Neuronal stem cell (in vitro differentiated cells): ENCODE results near the gene CDK14.

Experiments
- DNase-seq: peaks from one replicate; pipeline ENCODE4 v3.0.0-alpha.2; 2013; ENCODE audit warnings: low spot score
- H2AFZ ChIP-seq: one replicate; pipeline ENCODE4 v1.6.1; 2013; ENCODE audit warnings: mild to moderate bottlenecking, low read length, inconsistent platforms
- H2AK5ac ChIP-seq: 2 replicates; pipeline ENCODE4 v1.6.1; 2013; ENCODE audit warnings: low read depth, mild to moderate bottlenecking, inconsistent platforms, low read length, moderate library complexity, mixed read lengths
- H2BK120ac ChIP-seq: 2 replicates; pipeline ENCODE4 v1.6.1; 2013; ENCODE audit warnings: low read depth, mild to moderate bottlenecking, inconsistent platforms, low read length, moderate library complexity, mixed read lengths
- H2BK12ac ChIP-seq: one replicate; pipeline ENCODE4 v1.6.1; 2013; ENCODE audit warnings: low read length, inconsistent platforms
- H2BK15ac ChIP-seq: 2 replicates; pipeline ENCODE4 v1.6.1; 2013; ENCODE audit warnings: mild to moderate bottlenecking, low read length, inconsistent platforms, mixed read lengths
- H2BK5ac ChIP-seq: one replicate; pipeline ENCODE4 v1.6.1; 2013; ENCODE audit warnings: inconsistent platforms, mild to moderate bottlenecking, low read length, moderate library complexity
- H3K14ac ChIP-seq: one replicate; pipeline ENCODE4 v1.6.1; 2013; ENCODE audit warnings: low read length, inconsistent platforms
- H3K18ac ChIP-seq: 2 replicates; pipeline ENCODE4 v1.6.1; 2013; ENCODE audit warnings: low read length, inconsistent platforms
- H3K23ac ChIP-seq: 2 replicates; pipeline ENCODE4 v1.6.1; 2013; ENCODE audit warnings: low read depth, mild to moderate bottlenecking, mixed read lengths, low read length, inconsistent platforms; ENCODE audit not compliant: poor library complexity
- H3K27ac ChIP-seq: replicated peaks from 3 replicates; pipeline ENCODE4 v1.5.1; 2013; ENCODE audit warnings: low read length, inconsistent platforms
- H3K27me3 ChIP-seq, 3 experiments: 2 replicates each; pipeline ENCODE4 v1.6.1; 2013; ENCODE audit warnings: low read length in 3 of 3, mild to moderate bottlenecking in 2 of 3, inconsistent platforms in 1 of 3, low read depth in 1 of 3, mixed read lengths in 1 of 3, moderate library complexity in 1 of 3; ENCODE audit not compliant: control insufficient read depth in 3 of 3, insufficient read depth in 3 of 3
- H3K36me3 ChIP-seq, 2 donors: replicated peaks in 1 of 2; 2 replicates each; pipeline ENCODE4 v1.6.1; 2013; ENCODE audit warnings: low read length in 2 of 2; ENCODE audit not compliant: control insufficient read depth in 2 of 2, insufficient read depth in 2 of 2
- H3K4ac ChIP-seq: 2 replicates; pipeline ENCODE4 v1.6.1; 2013; ENCODE audit warnings: inconsistent platforms, mild to moderate bottlenecking, low read length, moderate library complexity
- H3K4me1 ChIP-seq, 2 donors: 1 replicate in 1 of 2; 2 replicates in 1 of 2; pipeline ENCODE4 v1.6.1; 2013; ENCODE audit warnings: low read length in 2 of 2, low read depth in 1 of 2; ENCODE audit not compliant: control insufficient read depth in 2 of 2, insufficient read depth in 1 of 2
- H3K4me2 ChIP-seq: one replicate; pipeline ENCODE4 v1.6.1; 2013; ENCODE audit warnings: mild to moderate bottlenecking, low read length, inconsistent platforms; ENCODE audit not compliant: insufficient read depth, poor library complexity, severe bottlenecking
- H3K4me3 ChIP-seq, 2 donors: 2 replicates each; pipeline ENCODE4 v1.5.1; 2013; ENCODE audit warnings: low read length in 2 of 2, mild to moderate bottlenecking in 2 of 2, inconsistent platforms in 1 of 2, moderate library complexity in 1 of 2
- H3K79me1 ChIP-seq: one replicate; pipeline ENCODE4 v1.6.1; 2013; ENCODE audit warnings: low read depth, mild to moderate bottlenecking, inconsistent platforms, low read length, moderate library complexity
- H3K9ac ChIP-seq: one replicate; pipeline ENCODE4 v1.6.1; 2013; ENCODE audit warnings: mild to moderate bottlenecking, low read depth, low read length, inconsistent platforms; ENCODE audit not compliant: poor library complexity
- H3K9me3 ChIP-seq, 2 donors: replicated peaks in 1 of 2; 2 replicates each; pipeline versions ENCODE3 to v1.6.1; 2013; ENCODE audit warnings: low read length in 2 of 2, mild to moderate bottlenecking in 2 of 2, inconsistent platforms in 1 of 2, low read depth in 1 of 2, mixed read lengths in 1 of 2, moderate library complexity in 1 of 2; ENCODE audit not compliant: control insufficient read depth in 2 of 2, insufficient read depth in 1 of 2
- H4K8ac ChIP-seq: one replicate; pipeline ENCODE4 v1.6.1; 2013; ENCODE audit warnings: low read depth, mild to moderate bottlenecking, inconsistent platforms, low read length, moderate library complexity
- H4K91ac ChIP-seq: one replicate; pipeline ENCODE4 v1.6.1; 2013; ENCODE audit warnings: low read length, low read depth, mild to moderate bottlenecking, inconsistent platforms; ENCODE audit not compliant: poor library complexity
- WGBS, 2 donors: extraction: QIAGEN DNeasy Blood & Tissue Kit; methylation state at CpG; one replicate each; pipeline ENCODE4 v1.1.7; 2013; ENCODE audit warnings: missing lambda C conversion rate in 2 of 2, mixed read lengths in 1 of 2; ENCODE audit not compliant: insufficient read length in 2 of 2, insufficient replicate concordance in 1 of 2; ENCODE audit errors: extremely low coverage in 2 of 2; 5-methylcytosine and 5-hydroxymethylcytosine counted together

Gene CDK14

GRCh38 chr7:90968871-90969270, 372.8 kb downstream of the CDK14 start:
- peaks cover 0 to 5% of the 10 kb centered on the region in 2 donors for H3K9me3 ChIP-seq
- H3K36me3 ChIP-seq = no peaks in the 10 kb centered on the region
- no peak overlapping the region for H2BK5ac ChIP-seq
- H2AK5ac ChIP-seq = no peak overlapping the region
- no peak overlapping the region for H3K9ac ChIP-seq
- no peak for DNase-seq
- no peak overlapping the region for H3K4ac ChIP-seq
- H3K14ac ChIP-seq = no peak overlapping the region
- no peak overlapping the region for H4K8ac ChIP-seq
- H3K27me3 ChIP-seq = no peaks in the 10 kb centered on the region
- H4K91ac ChIP-seq = no peak overlapping the region
- H3K79me1 ChIP-seq = no peaks in the 10 kb centered on the region
- no peak overlapping the region for H3K4me2 ChIP-seq
- H2BK12ac ChIP-seq = no peak overlapping the region
- H2AFZ ChIP-seq = no peak overlapping the region
- H3K4me3 ChIP-seq = no peak overlapping the region
- no peak overlapping the region for H3K23ac ChIP-seq
- peaks cover 0 to 5% of the 10 kb centered on the region in 2 donors for H3K4me1 ChIP-seq
- no peak overlapping the region for H2BK120ac ChIP-seq
- no peak overlapping the region for H3K27ac ChIP-seq
- H3K18ac ChIP-seq = no peak overlapping the region
- WGBS, 2 donors = no CpG with 5 or more reads among the region's 4 CpGs
- H2BK15ac ChIP-seq = no peak overlapping the region

GRCh38 chr7:90972906-90973550, 376.9 kb downstream of the CDK14 start:
- Histone ChIP-seq H3K23ac (no peak overlapping the region), H3K27ac (no peak overlapping the region), H2BK5ac (no peak overlapping the region), H3K14ac (no peak overlapping the region), H3K9ac (no peak overlapping the region), H2BK12ac (no peak overlapping the region), H3K4me1 (no peaks in the 10 kb centered on the region), H2BK15ac (no peak overlapping the region), H3K79me1 (no peaks in the 10 kb centered on the region), H3K36me3 (no peaks in the 10 kb centered on the region), H2BK120ac (no peak overlapping the region), H2AK5ac (no peak overlapping the region), H2AFZ (no peak overlapping the region), H3K9me3 (peaks cover 5 to 21% of the 10 kb centered on the region in 2 donors), H3K27me3 (no peaks in the 10 kb centered on the region), H4K8ac (no peak overlapping the region), H3K4me2 (no peak overlapping the region), H3K18ac (no peak overlapping the region), H3K4ac (no peak overlapping the region), H3K4me3 (no peak overlapping the region), H4K91ac (no peak overlapping the region)
- DNase-seq = no peak
- no CpG with 5 or more reads among the region's 4 CpGs for WGBS, 2 donors

- H3K18ac ChIP-seq = no peak overlapping the region
- H2BK12ac ChIP-seq = no peak overlapping the region
- H2AFZ ChIP-seq = no peak overlapping the region
- H3K4me3 ChIP-seq = no peak overlapping the region
- no peak overlapping the region for H2AK5ac ChIP-seq
- H3K79me1 ChIP-seq = no peaks in the 10 kb centered on the region
- no peak overlapping the region for H3K9ac ChIP-seq
- no peak overlapping the region for H3K14ac ChIP-seq
- no peak overlapping the region for H4K8ac ChIP-seq
- no peak for DNase-seq
- H3K4ac ChIP-seq = no peak overlapping the region
- no peaks in the 10 kb centered on the region for H3K27me3 ChIP-seq
- no peak overlapping the region for H2BK15ac ChIP-seq
- no peak overlapping the region for H3K4me2 ChIP-seq
- no peak overlapping the region for H4K91ac ChIP-seq
- peaks cover 8 to 30% of the 10 kb centered on the region in 2 donors for H3K9me3 ChIP-seq
- H2BK5ac ChIP-seq = no peak overlapping the region
- H3K4me1 ChIP-seq = no peaks in the 10 kb centered on the region
- H2BK120ac ChIP-seq = no peak overlapping the region
- H3K36me3 ChIP-seq = no peaks in the 10 kb centered on the region
- no peak overlapping the region for H3K27ac ChIP-seq
- H3K23ac ChIP-seq = no peak overlapping the region
- no CpG with 5 or more reads among the region's 5 CpGs for WGBS, 2 donors
Observed at GRCh38 chr7:90977056-90977455, 380.9 kb downstream of the CDK14 start.

GRCh38 chr7:90980545-90980944, 384.4 kb downstream of the CDK14 start:
- no peak overlapping the region for H4K91ac ChIP-seq
- no peak overlapping the region for H3K14ac ChIP-seq
- no peak overlapping the region for H2AFZ ChIP-seq
- H2BK15ac ChIP-seq = no peak overlapping the region
- no peak overlapping the region for H2BK120ac ChIP-seq
- peaks cover 10 to 35% of the 10 kb centered on the region in 2 donors for H3K9me3 ChIP-seq
- H3K9ac ChIP-seq = no peak overlapping the region
- WGBS, 2 donors = no CpG with 5 or more reads among the region's 2 CpGs
- H3K36me3 ChIP-seq = peaks cover 2 to 20% of the 10 kb centered on the region in 2 donors
- no peak overlapping the region for H3K18ac ChIP-seq
- H3K4me2 ChIP-seq = no peak overlapping the region
- no peak overlapping the region for H3K4me3 ChIP-seq
- H3K4me1 ChIP-seq = no peaks in the 10 kb centered on the region
- no peaks in the 10 kb centered on the region for H3K79me1 ChIP-seq
- H3K4ac ChIP-seq = no peak overlapping the region
- H2AK5ac ChIP-seq = no peak overlapping the region
- H3K27me3 ChIP-seq = no peaks in the 10 kb centered on the region
- DNase-seq = no peak
- H2BK5ac ChIP-seq = no peak overlapping the region
- H2BK12ac ChIP-seq = no peak overlapping the region
- H4K8ac ChIP-seq = no peak overlapping the region
- no peak overlapping the region for H3K23ac ChIP-seq
- no peak overlapping the region for H3K27ac ChIP-seq
